HCT116 (cell line): Measurements from ENCODE around the gene SUN5.

Source experiments
- RAD21 ChIP-seq: IDR thresholded peaks from 2 replicates; pipeline ENCODE4 v1.6.1; 2012; ENCODE audit warnings: low read depth, mild to moderate bottlenecking
- SRF ChIP-seq: IDR thresholded peaks from 2 replicates; pipeline ENCODE4 v1.6.1; 2012; ENCODE audit warnings: low read depth
- TF ChIP-seq, protein P1 (sequence below), 3 experiments: fragments of 200-600 bp in 1 of 3; sonication (generic) in 1 of 3; IDR thresholded peaks in 2 of 3; conservative IDR thresholded peaks in 1 of 3; 2 replicates each; pipeline ENCODE4 v1.5.1; 2012 to 2017; ENCODE audit warnings: low read depth in 2 of 3, low read length in 2 of 3, antibody characterized with exemption in 1 of 3, borderline replicate concordance in 1 of 3, control low read depth in 1 of 3, mild to moderate bottlenecking in 1 of 3, mixed read lengths in 1 of 3, mixed run types in 1 of 3, moderate library complexity in 1 of 3; ENCODE audit not compliant: insufficient read depth in 1 of 3

DNA sequence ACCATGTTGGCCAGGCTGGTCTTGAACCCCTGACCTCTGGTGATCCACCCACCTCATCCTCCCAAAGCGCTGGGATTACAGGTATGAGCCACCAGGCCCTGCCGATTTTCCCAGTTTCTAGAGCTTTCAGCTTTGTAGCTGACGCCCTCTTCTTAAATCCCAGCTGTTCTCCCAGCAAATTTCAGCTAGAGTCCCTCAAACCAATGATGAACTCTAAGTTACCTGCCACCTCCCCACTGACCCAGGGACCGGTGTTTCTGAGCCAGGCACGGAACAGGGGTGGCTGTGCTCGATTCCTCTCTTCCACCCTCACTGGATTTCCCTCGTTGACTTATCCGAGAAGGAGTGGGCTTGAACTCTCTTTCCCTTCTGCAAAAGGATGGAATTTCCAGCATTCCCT is 39.1 kb downstream of the SUN5 start:
- TF ChIP-seq, protein P1, sequence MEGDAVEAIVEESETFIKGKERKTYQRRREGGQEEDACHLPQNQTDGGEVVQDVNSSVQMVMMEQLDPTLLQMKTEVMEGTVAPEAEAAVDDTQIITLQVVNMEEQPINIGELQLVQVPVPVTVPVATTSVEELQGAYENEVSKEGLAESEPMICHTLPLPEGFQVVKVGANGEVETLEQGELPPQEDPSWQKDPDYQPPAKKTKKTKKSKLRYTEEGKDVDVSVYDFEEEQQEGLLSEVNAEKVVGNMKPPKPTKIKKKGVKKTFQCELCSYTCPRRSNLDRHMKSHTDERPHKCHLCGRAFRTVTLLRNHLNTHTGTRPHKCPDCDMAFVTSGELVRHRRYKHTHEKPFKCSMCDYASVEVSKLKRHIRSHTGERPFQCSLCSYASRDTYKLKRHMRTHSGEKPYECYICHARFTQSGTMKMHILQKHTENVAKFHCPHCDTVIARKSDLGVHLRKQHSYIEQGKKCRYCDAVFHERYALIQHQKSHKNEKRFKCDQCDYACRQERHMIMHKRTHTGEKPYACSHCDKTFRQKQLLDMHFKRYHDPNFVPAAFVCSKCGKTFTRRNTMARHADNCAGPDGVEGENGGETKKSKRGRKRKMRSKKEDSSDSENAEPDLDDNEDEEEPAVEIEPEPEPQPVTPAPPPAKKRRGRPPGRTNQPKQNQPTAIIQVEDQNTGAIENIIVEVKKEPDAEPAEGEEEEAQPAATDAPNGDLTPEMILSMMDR (IDR thresholded peaks at IDR 0.05 in 2 of 3, conservative IDR thresholded peaks at IDR 0.05 in 1 of 3; ENCODE audit: borderline replicate concordance in 1 of 3, insufficient read depth in 1 of 3, low read depth in 2 of 3, low read length in 2 of 3), result no peak
- TF ChIP-seq SRF, result no peak
- no peak for TF ChIP-seq RAD21
